MCF 10A (cell line): ENCODE measurements around the gene ARMH2. TPM values are rescaled to one million over a fixed set of nuclear protein-coding genes. Genes with fewer than 3 reads are reported as not detected.
A peak's percentile ranks its signal among the peaks of the same experiment; 100 is the strongest.

Experiments
- BruUV-seq: library from RNA; stranded (reverse); fragments of 400-500 nt; replicated peaks from 2 replicates; lab custom pipeline; 2021; lab: Mats Ljungman, UMichigan
- CTCF ChIA-PET: fragments of 300-600 bp; sonication (Branson Sonifier 250); formaldehyde crosslinking; extraction: SDS; loops from one replicate; lab custom pipeline; 2021; ENCODE audit warnings: antibody characterized with exemption, inconsistent platforms; lab: Yijun Ruan, JAX
- POLR2A ChIA-PET: fragments of 300-600, 350-650 bp; sonication (Branson Sonifier 250); formaldehyde crosslinking; extraction: SDS; loops from one replicate; lab custom pipeline; 2020; ENCODE audit warnings: antibody characterized with exemption, inconsistent platforms; lab: Yijun Ruan, JAX
- DNase-seq: peaks from one replicate; pipeline ENCODE4 v3.0.0-alpha.2; 2018; ENCODE audit not compliant: unreplicated experiment
- H3K27ac Mint-ChIP-seq: one replicate; pipeline ENCODE4 v1.8.0; 2022; ENCODE audit warnings: mild to moderate bottlenecking, low read depth, mixed read lengths; ENCODE audit not compliant: unreplicated experiment
- H3K27me3 Mint-ChIP-seq: one replicate; pipeline ENCODE4 v1.8.0; 2022; ENCODE audit warnings: mixed read lengths; ENCODE audit not compliant: insufficient read depth, unreplicated experiment
- H3K36me3 Mint-ChIP-seq: one replicate; pipeline ENCODE4 v1.8.0; 2022; ENCODE audit warnings: mild to moderate bottlenecking, moderate library complexity, mixed read lengths; ENCODE audit not compliant: insufficient read depth, unreplicated experiment
- H3K4me1 Mint-ChIP-seq: one replicate; pipeline ENCODE4 v1.8.0; 2022; ENCODE audit warnings: mixed read lengths; ENCODE audit not compliant: insufficient read depth, unreplicated experiment
- H3K4me3 Mint-ChIP-seq: one replicate; pipeline ENCODE4 v1.8.0; 2022; ENCODE audit warnings: mild to moderate bottlenecking, moderate library complexity, mixed read lengths; ENCODE audit not compliant: unreplicated experiment
- H3K9me3 Mint-ChIP-seq: one replicate; pipeline ENCODE4 v1.8.0; 2022; ENCODE audit warnings: mixed read lengths; ENCODE audit not compliant: unreplicated experiment
- CTCF ChIP-seq: fragments of 200-600 bp; IDR thresholded peaks from one replicate; pipeline ENCODE4 v1.8.0; 2022; ENCODE audit warnings: antibody characterized with exemption, mild to moderate bottlenecking; ENCODE audit not compliant: unreplicated experiment
- intact Hi-C: fragments of 100-400 bp; cut with micrococcal nuclease; formaldehyde crosslinking; loops from 2 replicates; pipeline ENCODE4 v1.14.1; 2022
- total RNA-seq: library from RNA; stranded (reverse); gene quantifications from 2 replicates; pipeline ENCODE4 v1.2.3, GENCODE V29; 2022

ARMH2 gene
- total RNA-seq, 1 experiment from 2014 or later = not detected

GRCh38 chr6:24831771-24832716 lies 33.3 kb upstream of the ARMH2 start:
- CTCF ChIA-PET = interaction anchor here (0.5 to 1.2 kb wide), 2 partner anchors 24 to 551 kb away, joined by 3 to 6 read pairs; no protein-coding TSS in a partner anchor
- DNase-seq = no peak
- Mint-ChIP-seq H3K9me3 (no peaks in the 10 kb centered on the region), H3K27me3 (no peaks in the 10 kb centered on the region), H3K27ac (no peak overlapping the region), H3K4me1 (peaks cover 17% of the 10 kb centered on the region), H3K36me3 (peaks cover 10% of the 10 kb centered on the region), H3K4me3 (no peak overlapping the region)
- POLR2A ChIA-PET = interaction anchor here (0.7 to 1.6 kb wide), 4 partner anchors 9 to 185 kb away, joined by 3 to 6 read pairs (median 5); no protein-coding TSS in a partner anchor
- TF ChIP-seq CTCF = no peak
- BruUV-seq = no TSS peak
- intact Hi-C loops = no loop called here

GRCh38 chr6:24829657-24830056 lies 30.9 kb upstream of the ARMH2 start:
- intact Hi-C loops = no loop called here
- Mint-ChIP-seq H3K27me3 (no peaks in the 10 kb centered on the region), H3K9me3 (no peaks in the 10 kb centered on the region), H3K4me1 (peaks cover 18% of the 10 kb centered on the region), H3K36me3 (peaks cover 10% of the 10 kb centered on the region), H3K27ac (no peak overlapping the region), H3K4me3 (no peak overlapping the region)
- DNase-seq = no peak
- TF ChIP-seq CTCF = no peak
- POLR2A ChIA-PET = interaction anchor here (1.4 to 1.5 kb wide), 2 partner anchors 16 to 188 kb away, joined by 3 to 4 read pairs; no protein-coding TSS in a partner anchor
- no TSS peak for BruUV-seq
- CTCF ChIA-PET = interaction anchor here (0.7 to 1.1 kb wide), 4 partner anchors 23 to 249 kb away, joined by 3 to 5 read pairs (median 4); no protein-coding TSS in a partner anchor

DNA sequence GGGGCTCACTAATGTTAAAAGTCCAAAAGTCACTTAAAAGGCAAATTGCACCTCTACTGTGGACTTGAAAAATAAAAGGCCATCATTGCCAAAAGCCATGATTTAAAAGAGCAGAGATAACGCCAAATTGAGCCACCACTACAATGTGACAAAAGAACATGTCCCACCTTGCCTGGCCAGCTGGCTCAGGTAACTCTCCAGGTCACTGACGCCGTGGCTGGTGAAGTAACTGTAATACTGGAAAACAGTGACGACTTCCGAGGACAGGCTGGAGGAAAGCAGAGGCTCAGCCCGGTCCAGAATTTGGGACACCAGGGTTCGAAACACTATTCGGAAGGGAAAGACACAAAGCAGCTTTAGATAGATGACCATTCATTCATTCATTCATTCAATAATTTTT lies 29.3 kb upstream of the ARMH2 start:
- TF ChIP-seq CTCF = no peak
- peaks cover 10% of the 10 kb centered on the region for H3K36me3 Mint-ChIP-seq
- H3K4me1 Mint-ChIP-seq = peaks cover 18% of the 10 kb centered on the region
- ChIA-PET POLR2A (interaction anchor here (0.7 to 2.2 kb wide), 9 partner anchors 8 to 243 kb away, joined by 3 to 10 read pairs (median 5); partner anchors contain the start of gene GMNN), CTCF (interaction anchor here (0.7 to 1.5 kb wide), 8 partner anchors 18 to 334 kb away, joined by 3 to 7 read pairs (median 4); no protein-coding TSS in a partner anchor)
- H3K27me3 Mint-ChIP-seq = no peaks in the 10 kb centered on the region
- BruUV-seq = no TSS peak
- no peaks in the 10 kb centered on the region for H3K9me3 Mint-ChIP-seq
- no peak for DNase-seq
- intact Hi-C loops = no loop called here
- no peak overlapping the region for H3K4me3 Mint-ChIP-seq
- H3K27ac Mint-ChIP-seq = peak overlapping the region; percentile 59

- no peaks in the 10 kb centered on the region for H3K27me3 Mint-ChIP-seq
- H3K27ac Mint-ChIP-seq = peak overlapping the region; percentile 59
- peak; percentile 64 for DNase-seq
- POLR2A ChIA-PET = interaction anchor here (0.7 to 2.2 kb wide), 12 partner anchors 9 to 244 kb away, joined by 3 to 10 read pairs (median 4); partner anchors contain the start of gene GMNN
- no peak overlapping the region for H3K4me3 Mint-ChIP-seq
- BruUV-seq = no TSS peak
- H3K9me3 Mint-ChIP-seq = no peaks in the 10 kb centered on the region
- CTCF ChIA-PET = interaction anchor here (0.7 to 1.5 kb wide), 8 partner anchors 19 to 334 kb away, joined by 3 to 7 read pairs (median 4); no protein-coding TSS in a partner anchor
- intact Hi-C loops = no loop called here
- no peak for TF ChIP-seq CTCF
- H3K36me3 Mint-ChIP-seq = peaks cover 4% of the 10 kb centered on the region
- H3K4me1 Mint-ChIP-seq = peaks cover 18% of the 10 kb centered on the region
These were observed 28.4 kb upstream of the ARMH2 start for GRCh38 chr6:24827162-24827561.
